HL-60 (cell line): Measurements from ENCODE around the gene CLSTN2.

Experiments
- DNase-seq, 2 experiments: peaks; one replicate each; pipeline ENCODE4 v3.0.0-alpha.2; 2010 to 2020; ENCODE audit warnings: low read depth in 1 of 2, low spot score in 1 of 2
- H3K27ac ChIP-seq: fragments of 250-450 bp; sonication (Bioruptor Pico); replicated peaks from 2 replicates; pipeline ENCODE4 v1.5.1; 2020; ENCODE audit warnings: mild to moderate bottlenecking, moderate library complexity
- H3K27me3 ChIP-seq: fragments of 250-450 bp; sonication (Bioruptor Pico); 2 replicates; pipeline ENCODE4 v1.5.1; 2021; ENCODE audit warnings: mild to moderate bottlenecking, moderate library complexity; ENCODE audit not compliant: insufficient read depth, poor library complexity, severe bottlenecking
- H3K4me3 ChIP-seq: replicated peaks from 2 replicates; pipeline ENCODE4 v1.5.1; 2011; ENCODE audit warnings: mild to moderate bottlenecking, control low read depth, low read length; ENCODE audit not compliant: insufficient read depth
- GABPA ChIP-seq: IDR thresholded peaks from 2 replicates; pipeline ENCODE4 v1.6.1; 2012; ENCODE audit warnings: low read depth
- POLR2AphosphoS5 ChIP-seq: IDR thresholded peaks from 2 replicates; pipeline ENCODE4 v1.6.1; 2012; ENCODE audit warnings: low read depth
- REST ChIP-seq: IDR thresholded peaks from 2 replicates; pipeline ENCODE4 v1.6.1; 2012; ENCODE audit warnings: low read depth; ENCODE audit not compliant: insufficient replicate concordance
- SPI1 ChIP-seq: IDR thresholded peaks from 2 replicates; pipeline ENCODE4 v1.6.1; 2012; ENCODE audit warnings: low read depth, mild to moderate bottlenecking, borderline replicate concordance
- TF ChIP-seq, protein P1 (sequence below): IDR thresholded peaks from one replicate; pipeline ENCODE4 v1.5.1; 2011; ENCODE audit warnings: low read length, control low read depth, inconsistent platforms; ENCODE audit not compliant: insufficient read depth

Gene CLSTN2

DNA sequence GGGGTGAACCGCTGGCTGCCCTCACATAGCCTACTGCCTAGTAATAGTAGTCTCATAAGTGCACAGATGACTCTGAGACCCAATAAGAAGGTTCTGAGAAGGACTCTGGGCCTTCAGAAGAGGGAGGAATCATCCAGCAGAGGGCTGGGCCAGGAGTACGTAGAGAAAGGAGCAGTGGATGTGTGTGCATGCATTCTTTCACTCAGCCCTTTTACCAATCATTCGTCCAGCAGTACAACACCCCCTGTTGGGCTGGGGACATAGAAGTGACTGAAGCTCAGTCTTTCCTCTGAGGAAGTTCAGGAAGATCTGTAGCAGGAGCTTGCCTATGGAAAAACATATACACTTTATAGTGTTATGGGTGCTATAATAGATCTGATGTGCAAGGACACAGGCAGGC is 333.1 kb downstream of the CLSTN2 start:
- no peak overlapping the region for H3K4me3 ChIP-seq
- H3K27ac ChIP-seq, result no peak overlapping the region
- TF ChIP-seq POLR2AphosphoS5, result no peak
- no peak for TF ChIP-seq SPI1
- TF ChIP-seq REST, result no peak
- TF ChIP-seq GABPA, result no peak
- TF ChIP-seq, protein P1, sequence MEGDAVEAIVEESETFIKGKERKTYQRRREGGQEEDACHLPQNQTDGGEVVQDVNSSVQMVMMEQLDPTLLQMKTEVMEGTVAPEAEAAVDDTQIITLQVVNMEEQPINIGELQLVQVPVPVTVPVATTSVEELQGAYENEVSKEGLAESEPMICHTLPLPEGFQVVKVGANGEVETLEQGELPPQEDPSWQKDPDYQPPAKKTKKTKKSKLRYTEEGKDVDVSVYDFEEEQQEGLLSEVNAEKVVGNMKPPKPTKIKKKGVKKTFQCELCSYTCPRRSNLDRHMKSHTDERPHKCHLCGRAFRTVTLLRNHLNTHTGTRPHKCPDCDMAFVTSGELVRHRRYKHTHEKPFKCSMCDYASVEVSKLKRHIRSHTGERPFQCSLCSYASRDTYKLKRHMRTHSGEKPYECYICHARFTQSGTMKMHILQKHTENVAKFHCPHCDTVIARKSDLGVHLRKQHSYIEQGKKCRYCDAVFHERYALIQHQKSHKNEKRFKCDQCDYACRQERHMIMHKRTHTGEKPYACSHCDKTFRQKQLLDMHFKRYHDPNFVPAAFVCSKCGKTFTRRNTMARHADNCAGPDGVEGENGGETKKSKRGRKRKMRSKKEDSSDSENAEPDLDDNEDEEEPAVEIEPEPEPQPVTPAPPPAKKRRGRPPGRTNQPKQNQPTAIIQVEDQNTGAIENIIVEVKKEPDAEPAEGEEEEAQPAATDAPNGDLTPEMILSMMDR, result no peak
- no peak for DNase-seq
- H3K27me3 ChIP-seq, result no peaks in the 10 kb centered on the region

- no peak for DNase-seq
- Histone ChIP-seq H3K27ac (no peak overlapping the region), H3K4me3 (no peak overlapping the region), H3K27me3 (no peaks in the 10 kb centered on the region)
- TF ChIP-seq REST (no peak), POLR2AphosphoS5 (no peak), SPI1 (no peak), GABPA (no peak)
- TF ChIP-seq, protein P1, result no peak
Measured at GRCh38 chr3:140268610-140269009, 333.6 kb downstream of the CLSTN2 start.

GRCh38 chr3:140270329-140270728 is 335.3 kb downstream of the CLSTN2 start:
- Histone ChIP-seq H3K4me3 (no peak overlapping the region), H3K27me3 (no peaks in the 10 kb centered on the region), H3K27ac (no peak overlapping the region)
- TF ChIP-seq POLR2AphosphoS5 (no peak), REST (no peak), GABPA (no peak), SPI1 (no peak)
- TF ChIP-seq, protein P1, result no peak
- DNase-seq, result no peak
